Measurements from ENCODE around the gene HCST.
A peak's percentile ranks its signal among the peaks of the same experiment; 100 is the strongest.
"Not testable (repeated sequence)": the region's sequence is repeated elsewhere in the genome, so short reads cannot be mapped to it uniquely, and the experiment has no call there.

HCST gene

GRCh38 chr19:35901854-35902661, at the start of gene HCST:
TSS of gene HCST (plus strand) at chr19:35902529. CDS start at chr19:35902594, 65 bp downstream.
- DNase-seq: peak in 1 of 2 donors; percentile 28

GRCh38 chr19:35853038-35853756, 49.1 kb upstream of the HCST start:
- DNase-seq: no peak

GRCh38 chr19:35856546-35857149, 45.7 kb upstream of the HCST start, which contains the start of gene KIRREL2:
TSS of gene KIRREL2 (plus strand) at chr19:35856911. CDS start at chr19:35857120, 209 bp downstream.
- DNase-seq: no peak

GRCh38 chr19:35858311-35858710, 44.0 kb upstream of the HCST start:
- DNase-seq: no peak

GRCh38 chr19:35859414-35859813, 42.9 kb upstream of the HCST start:
- no peak for DNase-seq

- DNase-seq: no peak
Observed at GRCh38 chr19:35860436-35860817, 41.9 kb upstream of the HCST start.

GRCh38 chr19:35860818-35861639, 41.3 kb upstream of the HCST start:
- no peak for DNase-seq

GRCh38 chr19:35861640-35862160, 40.6 kb upstream of the HCST start:
- no peak for DNase-seq

GRCh38 chr19:35862528-35862927, 39.8 kb upstream of the HCST start:
- no peak for DNase-seq

GRCh38 chr19:35863018-35863417, 39.3 kb upstream of the HCST start:
- no peak for DNase-seq

GRCh38 chr19:35868172-35868822, 34.0 kb upstream of the HCST start, which contains the start of gene APLP1:
TSS of gene APLP1 (plus strand) at chr19:35868574. CDS start at chr19:35868637, 63 bp downstream.
- DNase-seq: peak; percentile 67 to 70

GRCh38 chr19:35868823-35869326, 33.5 kb upstream of the HCST start:
- no peak for DNase-seq

- peak; percentile 80 to 82 for DNase-seq
Observed at GRCh38 chr19:35869327-35870123, 32.8 kb upstream of the HCST start.

- DNase-seq: not testable (repeated sequence)
Observed at GRCh38 chr19:35870124-35870736, 32.1 kb upstream of the HCST start.

- DNase-seq: no peak
Observed at GRCh38 chr19:35870798-35871197, 31.5 kb upstream of the HCST start.

GRCh38 chr19:35871611-35872010, 30.7 kb upstream of the HCST start:
- no peak for DNase-seq

GRCh38 chr19:35872180-35872579, 30.1 kb upstream of the HCST start:
- DNase-seq: no peak

- DNase-seq: no peak
Observed at GRCh38 chr19:35874392-35874930, 27.9 kb upstream of the HCST start.

- DNase-seq: no peak
Observed at GRCh38 chr19:35879068-35879467, 23.3 kb upstream of the HCST start.

- DNase-seq: peak; percentile 86 to 90
Observed at GRCh38 chr19:35879770-35880317, 22.5 kb upstream of the HCST start.

All from stimulated activated CD4-positive, alpha-beta T cell treated with anti-CD3 and anti-CD28 coated beads, Interleukin-2, amount 100 ng/mL, for 48 hours (primary cell).